ENCODE results near the gene C12orf60.

C12orf60 gene

GRCh38 chr12:14868916-14869506 lies 65.5 kb downstream of the C12orf60 start:
- in situ Hi-C loops (cut with MboI; ENCODE audit: low sequenced_read_pairs): no loop called here

GRCh38 chr12:14871247-14871646 lies 67.8 kb downstream of the C12orf60 start:
- in situ Hi-C loops (cut with MboI; ENCODE audit: low sequenced_read_pairs): no loop called here

GRCh38 chr12:14871886-14872285 lies 68.4 kb downstream of the C12orf60 start:
- in situ Hi-C loops (cut with MboI; ENCODE audit: low sequenced_read_pairs): no loop called here

GRCh38 chr12:14873440-14874185 lies 70.1 kb downstream of the C12orf60 start:
- in situ Hi-C loops (cut with MboI; ENCODE audit: low sequenced_read_pairs): no loop called here
